HepG2 (cell line): Measurements from ENCODE around the gene PKNOX2. TPM values are rescaled to one million over a fixed set of nuclear protein-coding genes. Genes with fewer than 3 reads are reported as not detected.
A peak's percentile ranks its signal among the peaks of the same experiment; 100 is the strongest.

Source experiments
- ATAC-seq: fragments of 200-7000 bp; cut with Tn5 transposase; 3 replicates; pipeline ENCODE4 v1.9.1; 2020; ENCODE audit warnings: mild to moderate bottlenecking, moderate library complexity
- BruUV-seq: library from RNA; stranded (reverse); fragments of 400-500 nt; replicated peaks from 2 replicates; lab custom pipeline; 2021; lab: Mats Ljungman, UMichigan
- CTCF ChIA-PET: fragments of 300-600 bp; formaldehyde crosslinking; extraction: SDS; loops from one replicate; lab custom pipeline; 2021; ENCODE audit warnings: low total read pairs, inconsistent platforms, low intra/inter-chr PET ratio; lab: Yijun Ruan, JAX
- POLR2A ChIA-PET: fragments of 350-600 bp; sonication (Branson Sonifier 250); formaldehyde crosslinking; loops from one replicate; lab custom pipeline; 2020; ENCODE audit warnings: antibody characterized with exemption, inconsistent platforms; lab: Yijun Ruan, JAX
- DNase-seq: peaks from one replicate; pipeline ENCODE4 v3.0.0-alpha.2; 2015; ENCODE audit warnings: low spot score
- FAIRE-seq: peaks from 3 replicates; lab custom pipeline; 2011; peaks lifted over from hg19 to GRCh38; lab: Jason Lieb, UNC
- H2AFZ ChIP-seq: one replicate; pipeline ENCODE4 v1.6.1; 2011; ENCODE audit warnings: low read length, inconsistent platforms
- H3K27ac ChIP-seq: fragments of 300-600 bp; 3 replicates; pipeline ENCODE4 v1.8.0; 2011; ENCODE audit warnings: mixed run types, mild to moderate bottlenecking, mixed read lengths, low read length, inconsistent platforms; ENCODE audit not compliant: insufficient read depth; ENCODE audit errors: extremely low read length
- H3K27me3 ChIP-seq, 2 experiments: fragments of 200-600 bp in 1 of 2; 2 replicates in 1 of 2; 3 replicates in 1 of 2; pipeline versions ENCODE4 v1.6.0 to v1.8.0; 2011; ENCODE audit warnings: low read length in 2 of 2, mild to moderate bottlenecking in 2 of 2, moderate library complexity in 2 of 2, inconsistent platforms in 1 of 2; ENCODE audit not compliant: insufficient read depth in 2 of 2, control insufficient read depth in 1 of 2
- H3K36me3 ChIP-seq, 2 experiments: fragments of 200-600 bp in 1 of 2; replicated peaks in 1 of 2; 2 replicates in 1 of 2; 3 replicates in 1 of 2; pipeline versions ENCODE4 v1.5.1 to v1.8.0; 2011; ENCODE audit warnings: low read length in 2 of 2, inconsistent platforms in 1 of 2; ENCODE audit not compliant: insufficient read depth in 2 of 2, control insufficient read depth in 1 of 2
- H3K4me1 ChIP-seq: 2 replicates; pipeline ENCODE4 v1.5.1; 2012; ENCODE audit warnings: low read length, inconsistent platforms; ENCODE audit not compliant: insufficient read depth
- H3K4me2 ChIP-seq: 2 replicates; pipeline ENCODE4 v1.6.0; 2011; ENCODE audit warnings: low read depth, low read length, inconsistent platforms
- H3K4me3 ChIP-seq, 3 experiments: fragments of 200-600 bp in 1 of 3; sonication (generic), shearing (Covaris generic) in 1 of 3; replicated peaks in 1 of 3; 2 replicates each; pipeline ENCODE4 v1.5.1; 2011 to 2016; ENCODE audit warnings: low read length in 3 of 3, inconsistent platforms in 2 of 3, low read depth in 2 of 3, mild to moderate bottlenecking in 2 of 3, control low read depth in 1 of 3, mixed read lengths in 1 of 3; ENCODE audit not compliant: insufficient read depth in 1 of 3
- H3K79me2 ChIP-seq: one replicate; pipeline ENCODE4 v1.6.1; 2011; ENCODE audit warnings: low read length, inconsistent platforms; ENCODE audit not compliant: insufficient read depth
- H3K9ac ChIP-seq: 2 replicates; pipeline ENCODE4 v1.6.0; 2011; ENCODE audit warnings: mild to moderate bottlenecking, low read depth, low read length, inconsistent platforms; ENCODE audit not compliant: insufficient read depth
- H3K9me3 ChIP-seq: 2 replicates; pipeline ENCODE4 v1.5.1; 2012; ENCODE audit warnings: mild to moderate bottlenecking, low read length
- H4K20me1 ChIP-seq: 2 replicates; pipeline ENCODE4 v1.6.0; 2011; ENCODE audit warnings: inconsistent platforms, mild to moderate bottlenecking, low read length, moderate library complexity; ENCODE audit not compliant: insufficient read depth
- BORCS8-MEF2B ChIP-seq: sonication (generic); formaldehyde crosslinking; IDR thresholded peaks from 2 replicates; pipeline ENCODE4 v1.8.0; 2022; ENCODE audit warnings: mild to moderate bottlenecking, missing genetic modification reagents
- CREB1 ChIP-seq, 2 experiments: fragments of 450-650 bp in 1 of 2; IDR thresholded peaks; 2 replicates each; pipeline ENCODE4 v1.6.1; 2016 to 2017; ENCODE audit warnings: control low read depth in 1 of 2, mild to moderate bottlenecking in 1 of 2, missing compliant biosample characterization in 1 of 2, missing genetic modification characterization in 1 of 2
- EHMT2 ChIP-seq: fragments of 200-600 bp; sonication (generic); IDR thresholded peaks from 2 replicates; pipeline ENCODE4 v1.7.0; 2017; ENCODE audit warnings: antibody characterized with exemption, low read depth, low read length, borderline replicate concordance
- ESRRA ChIP-seq: sonication (generic); formaldehyde crosslinking; IDR thresholded peaks from 2 replicates; pipeline ENCODE4 v1.5.1; 2020; ENCODE audit warnings: mild to moderate bottlenecking, low read depth, missing genetic modification reagents
- EZH2 ChIP-seq: conservative IDR thresholded peaks from 2 replicates; pipeline ENCODE4 v1.6.1; 2012; ENCODE audit warnings: mild to moderate bottlenecking, low read depth, low read length, moderate library complexity
- HDAC1 ChIP-seq: sonication (generic); formaldehyde crosslinking; IDR thresholded peaks from 2 replicates; pipeline ENCODE4 v1.5.1; 2020; ENCODE audit warnings: mild to moderate bottlenecking, missing genetic modification reagents
- IRF2 ChIP-seq: IDR thresholded peaks from 2 replicates; pipeline ENCODE4 v1.6.1; 2018; ENCODE audit warnings: missing genetic modification reagents, missing compliant biosample characterization
- MYC ChIP-seq: sonication (generic); formaldehyde crosslinking; IDR thresholded peaks from 2 replicates; pipeline ENCODE4 v1.9.0; 2021; ENCODE audit warnings: missing genetic modification reagents, borderline replicate concordance
- PHF21A ChIP-seq: sonication (generic); formaldehyde crosslinking; IDR thresholded peaks from 2 replicates; pipeline ENCODE4 v1.5.0; 2020; ENCODE audit warnings: mild to moderate bottlenecking, missing genetic modification reagents
- RFXANK ChIP-seq: IDR thresholded peaks from 2 replicates; pipeline ENCODE4 v1.6.1; 2016
- RNF2 ChIP-seq: fragments of 450-650 bp; conservative IDR thresholded peaks from 2 replicates; pipeline ENCODE4 v1.6.1; 2016; ENCODE audit warnings: low read depth
- RXRA ChIP-seq: sonication (generic); formaldehyde crosslinking; IDR thresholded peaks from 2 replicates; pipeline ENCODE4 v1.5.1; 2020; ENCODE audit warnings: missing genetic modification reagents
- SALL1 ChIP-seq: sonication (generic); formaldehyde crosslinking; IDR thresholded peaks from 2 replicates; pipeline ENCODE4 v1.8.0; 2022; ENCODE audit warnings: mild to moderate bottlenecking, missing genetic modification reagents
- SRSF1 ChIP-seq: fragments of 200-400 bp; formaldehyde crosslinking; optimal IDR thresholded peaks from 2 replicates; pipeline ENCODE3; 2017; ENCODE audit warnings: mild to moderate bottlenecking, low read depth, low read length, moderate library complexity
- TFDP1 ChIP-seq: IDR thresholded peaks from 2 replicates; pipeline ENCODE4 v1.6.1; 2016; ENCODE audit warnings: missing compliant biosample characterization, missing genetic modification reagents, borderline replicate concordance
- XRCC5 ChIP-seq: fragments of 200-400 bp; formaldehyde crosslinking; optimal IDR thresholded peaks from 2 replicates; pipeline ENCODE3; 2017; ENCODE audit warnings: mild to moderate bottlenecking, low read length
- ZFP36L2 ChIP-seq: sonication (generic); formaldehyde crosslinking; IDR thresholded peaks from 2 replicates; pipeline ENCODE4 v1.4.0; 2020; ENCODE audit warnings: missing genetic modification reagents
- ZNF3 ChIP-seq: IDR thresholded peaks from 2 replicates; pipeline ENCODE4 v1.7.0; 2017; ENCODE audit warnings: inconsistent platforms
- ZNF333 ChIP-seq: sonication (generic); formaldehyde crosslinking; IDR thresholded peaks from 2 replicates; pipeline ENCODE4 v1.4.0; 2020; ENCODE audit warnings: mild to moderate bottlenecking, missing genetic modification reagents, borderline replicate concordance
- ZNF343 ChIP-seq: sonication (generic); formaldehyde crosslinking; IDR thresholded peaks from 2 replicates; pipeline ENCODE4 v1.4.0; 2020; ENCODE audit warnings: mild to moderate bottlenecking, missing genetic modification reagents
- ZNF431 ChIP-seq: sonication (generic); formaldehyde crosslinking; IDR thresholded peaks from 2 replicates; pipeline ENCODE4 v1.9.0; 2022; ENCODE audit warnings: missing genetic modification reagents, low read depth, mild to moderate bottlenecking, borderline replicate concordance
- ZNF616 ChIP-seq: sonication (generic); formaldehyde crosslinking; IDR thresholded peaks from 2 replicates; pipeline ENCODE4 v1.5.0; 2020; ENCODE audit warnings: low read depth, mild to moderate bottlenecking, missing genetic modification reagents
- ZNF619 ChIP-seq: sonication (generic); formaldehyde crosslinking; IDR thresholded peaks from 2 replicates; pipeline ENCODE4 v1.4.0; 2020; ENCODE audit warnings: mild to moderate bottlenecking, missing genetic modification reagents
- ZSCAN22 ChIP-seq: sonication (generic); formaldehyde crosslinking; IDR thresholded peaks from 2 replicates; pipeline ENCODE4 v1.4.0; 2020; ENCODE audit warnings: mild to moderate bottlenecking, missing genetic modification reagents
- WGBS: methylation state at CpG from one replicate; pipeline ENCODE4 v1.1.6; 2017; ENCODE audit warnings: low lambda C conversion rate; 5-methylcytosine and 5-hydroxymethylcytosine counted together
- in situ Hi-C: cut with HindIII; loops from 2 replicates; pipeline ENCODE4 v1.10.0; 2017; ENCODE audit warnings: low pct_unique_long_range_greater_than_20kb; ENCODE audit not compliant: extremely low pct_ligation_motif_present
- intact Hi-C: fragments of 100-400 bp; cut with micrococcal nuclease; formaldehyde crosslinking; loops from one replicate; pipeline ENCODE4 v1.10.0; 2022; ENCODE audit not compliant: unreplicated experiment
- polyA plus RNA-seq, 8 experiments: library from polyadenylated mRNA; depleted of rRNA in 3 of 8; stranded (reverse) in 7 of 8; unstranded in 1 of 8; fragments of >200 nt; fragmentation: Illumina TruSeq in 4 of 8; extraction: Trizol in 4 of 8; gene quantifications; 2 replicates each; pipeline versions ENCODE4 v1.2.1 to v1.2.3, GENCODE V29; 2011 to 2016; ENCODE audit warnings: low read depth in 4 of 8, missing spikeins in 1 of 8, mixed read lengths in 1 of 8; ENCODE audit not compliant: insufficient read depth in 1 of 8
- total RNA-seq, 5 experiments: library from RNA; depleted of rRNA; stranded (reverse); fragments of >200 nt; fragmentation: Illumina TruSeq; extraction: Trizol; gene quantifications; 2 replicates each; pipeline ENCODE4 v1.2.3, GENCODE V29; 2016; ENCODE audit warnings: low read depth in 1 of 5
- TF ChIP-seq, protein P1 (sequence below): IDR thresholded peaks from 2 replicates; pipeline ENCODE4 v1.6.1; 2012; ENCODE audit warnings: inconsistent platforms
- TF ChIP-seq, protein P2 (sequence below): sonication (generic); formaldehyde crosslinking; IDR thresholded peaks from 2 replicates; pipeline ENCODE4 v1.8.0; 2022; ENCODE audit warnings: mild to moderate bottlenecking, missing genetic modification reagents

The PKNOX2 gene
- total and polyA plus RNA-seq, 2 of the 13 experiments (the other 11 are each of a cell fraction or from before 2014, with no cell fraction given): not detected

GRCh38 chr11:125263268-125263790 lies 98.8 kb downstream of the PKNOX2 start:
- peak; percentile 74 for ATAC-seq
- Histone ChIP-seq H2AFZ (no peak overlapping the region), H3K36me3 (no peaks in the 10 kb centered on the region), H3K9ac (no peak overlapping the region), H3K27me3 (peaks cover 6 to 55% of the 10 kb centered on the region in 2 experiments; a peak in 4 of 5 replicates), H3K4me3 (peak overlapping the region in 1 of 3 experiments; percentile 25; a peak in 1 of 6 replicates), H3K4me2 (peak overlapping the region; percentile 50), H3K9me3 (no peaks in the 10 kb centered on the region), H4K20me1 (no peaks in the 10 kb centered on the region), H3K27ac (no peak overlapping the region), H3K4me1 (peaks cover 36% of the 10 kb centered on the region), H3K79me2 (no peaks in the 10 kb centered on the region)
- ChIA-PET CTCF (no interaction called here), POLR2A (no interaction called here)
- intact Hi-C loops (no loop called here), in situ Hi-C loops (no loop called here)
- no peak for FAIRE-seq
- peak; percentile 69 for DNase-seq
- no TSS peak for BruUV-seq
- 30% methylated on average over 2 of the region's 29 CpGs for WGBS
- TF ChIP-seq SRSF1 (peak; percentile 55), RNF2 (peak; percentile 58; the same call in 1 of the 2 replicates), HDAC1 (0 out of 2 replicates have a peak, but pooled peaks have one; percentile 39), EZH2 (no peak), BORCS8-MEF2B (CRISPR knock-in tag) (no peak), CREB1 (IDR thresholded peaks at IDR 0.05) (no peak), CREB1 (CRISPR knock-in tag; IDR thresholded peaks at IDR 0.05) (no peak), ZNF333 (CRISPR knock-in tag) (no peak), TFDP1 (peak; percentile 77; the same call in 1 of the 2 replicates), ZNF3 (no peak), MYC (CRISPR knock-in tag) (peak; percentile 22; the same call in 1 of the 2 replicates), ZNF616 (CRISPR knock-in tag) (no peak), ZNF431 (CRISPR knock-in tag) (no peak), XRCC5 (peak; percentile 10), RXRA (CRISPR knock-in tag) (peak; percentile 54), SALL1 (CRISPR knock-in tag) (peak; percentile 46; the same call in 1 of the 2 replicates), ZNF343 (CRISPR knock-in tag) (no peak; the same call in 1 of the 2 replicates), ESRRA (CRISPR knock-in tag) (no peak), ZSCAN22 (CRISPR knock-in tag) (no peak), IRF2 (CRISPR knock-in tag) (no peak), PHF21A (CRISPR knock-in tag) (no peak), RFXANK (no peak), ZNF619 (no peak), EHMT2 (no peak), ZFP36L2 (no peak)
- TF ChIP-seq, protein P1, sequence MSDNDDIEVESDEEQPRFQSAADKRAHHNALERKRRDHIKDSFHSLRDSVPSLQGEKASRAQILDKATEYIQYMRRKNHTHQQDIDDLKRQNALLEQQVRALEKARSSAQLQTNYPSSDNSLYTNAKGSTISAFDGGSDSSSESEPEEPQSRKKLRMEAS: peak; percentile 85
- TF ChIP-seq, protein P2, sequence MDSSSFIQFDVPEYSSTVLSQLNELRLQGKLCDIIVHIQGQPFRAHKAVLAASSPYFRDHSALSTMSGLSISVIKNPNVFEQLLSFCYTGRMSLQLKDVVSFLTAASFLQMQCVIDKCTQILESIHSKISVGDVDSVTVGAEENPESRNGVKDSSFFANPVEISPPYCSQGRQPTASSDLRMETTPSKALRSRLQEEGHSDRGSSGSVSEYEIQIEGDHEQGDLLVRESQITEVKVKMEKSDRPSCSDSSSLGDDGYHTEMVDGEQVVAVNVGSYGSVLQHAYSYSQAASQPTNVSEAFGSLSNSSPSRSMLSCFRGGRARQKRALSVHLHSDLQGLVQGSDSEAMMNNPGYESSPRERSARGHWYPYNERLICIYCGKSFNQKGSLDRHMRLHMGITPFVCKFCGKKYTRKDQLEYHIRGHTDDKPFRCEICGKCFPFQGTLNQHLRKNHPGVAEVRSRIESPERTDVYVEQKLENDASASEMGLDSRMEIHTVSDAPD (CRISPR knock-in tag): peak; percentile 13; the same call in 1 of the 2 replicates
